Fibroblast of villous mesenchyme (primary cell): ENCODE data around the gene CACNA1C. TPM values are rescaled to one million over a fixed set of nuclear protein-coding genes. Genes with fewer than 3 reads are reported as not detected.

Experiments
- DNase-seq: peaks from one replicate; pipeline ENCODE4 v3.0.0-alpha.2; 2010; ENCODE audit warnings: low read depth
- H3K4me3 ChIP-seq: 2 replicates; pipeline ENCODE4 v1.5.1; 2011; ENCODE audit warnings: low read depth, mild to moderate bottlenecking, low read length
- CTCF ChIP-seq: IDR thresholded peaks from 2 replicates; pipeline ENCODE4 v1.5.1; 2012; ENCODE audit warnings: low read depth, mild to moderate bottlenecking, low read length; ENCODE audit not compliant: insufficient read depth
- total RNA-seq: library from RNA; depleted of rRNA; stranded (reverse); fragments of >200 nt; gene quantifications from 2 replicates; pipeline ENCODE4 v1.2.3, GENCODE V29; 2012

CACNA1C gene
- total RNA-seq, 1 donor: 11.7 TPM

GRCh38 chr12:2560356-2560755 is 507.6 kb downstream of the CACNA1C start:
- TF ChIP-seq CTCF: no peak
- no peak for DNase-seq
- no peak overlapping the region for H3K4me3 ChIP-seq

- no peak overlapping the region for H3K4me3 ChIP-seq
- DNase-seq: no peak
- no peak for TF ChIP-seq CTCF
Observed at GRCh38 chr12:2561367-2561766, 508.6 kb downstream of the CACNA1C start.

- no peak overlapping the region for H3K4me3 ChIP-seq
- DNase-seq: no peak
- TF ChIP-seq CTCF: no peak
Observed at GRCh38 chr12:2562400-2562799, 509.6 kb downstream of the CACNA1C start.

GRCh38 chr12:2563709-2564108 is 510.9 kb downstream of the CACNA1C start:
- no peak for TF ChIP-seq CTCF

GRCh38 chr12:2566161-2566560 is 513.4 kb downstream of the CACNA1C start:
- TF ChIP-seq CTCF: no peak
- no peak for DNase-seq
- no peak overlapping the region for H3K4me3 ChIP-seq

More at GRCh38 chr12:2563709-2564108, 510.9 kb downstream of the CACNA1C start:
- no peak overlapping the region for H3K4me3 ChIP-seq
- no peak for DNase-seq

- no peak for DNase-seq
- TF ChIP-seq CTCF: no peak
- no peak overlapping the region for H3K4me3 ChIP-seq
Observed at GRCh38 chr12:2567711-2568110, 514.9 kb downstream of the CACNA1C start.

GRCh38 chr12:2570562-2570961 is 517.8 kb downstream of the CACNA1C start:
- H3K4me3 ChIP-seq: no peak overlapping the region
- no peak for DNase-seq
- no peak for TF ChIP-seq CTCF
